Prostate gland (tissue), 2 donors: ENCODE results near the gene MAGED2.

ENCODE experiments used
- POLR2A ChIP-seq: fragments of 450-650 bp; IDR thresholded peaks from one replicate; pipeline ENCODE4 v1.6.1; 2016; ENCODE audit warnings: antibody characterized with exemption, mild to moderate bottlenecking
- POLR2AphosphoS5 ChIP-seq: sonication (generic); formaldehyde crosslinking; IDR thresholded peaks from one replicate; pipeline ENCODE4 v1.6.1; 2017; ENCODE audit warnings: antibody characterized with exemption
- TF ChIP-seq, protein P1 (sequence below), 4 experiments: fragments of 200-600 bp in 2 of 4; fragments of 450-650 bp in 2 of 4; sonication (generic) in 2 of 4; IDR thresholded peaks; 1 replicate in 3 of 4; 2 replicates in 1 of 4; pipeline ENCODE4 v1.5.1; 2016 to 2019; ENCODE audit warnings: antibody characterized with exemption in 4 of 4, mild to moderate bottlenecking in 2 of 4, moderate library complexity in 2 of 4

GRCh38 chrX:54817220-54817820 lies 9.8 kb downstream of the MAGED2 start:
- TF ChIP-seq POLR2A (no peak), POLR2AphosphoS5 (no peak)
- TF ChIP-seq, protein P1, sequence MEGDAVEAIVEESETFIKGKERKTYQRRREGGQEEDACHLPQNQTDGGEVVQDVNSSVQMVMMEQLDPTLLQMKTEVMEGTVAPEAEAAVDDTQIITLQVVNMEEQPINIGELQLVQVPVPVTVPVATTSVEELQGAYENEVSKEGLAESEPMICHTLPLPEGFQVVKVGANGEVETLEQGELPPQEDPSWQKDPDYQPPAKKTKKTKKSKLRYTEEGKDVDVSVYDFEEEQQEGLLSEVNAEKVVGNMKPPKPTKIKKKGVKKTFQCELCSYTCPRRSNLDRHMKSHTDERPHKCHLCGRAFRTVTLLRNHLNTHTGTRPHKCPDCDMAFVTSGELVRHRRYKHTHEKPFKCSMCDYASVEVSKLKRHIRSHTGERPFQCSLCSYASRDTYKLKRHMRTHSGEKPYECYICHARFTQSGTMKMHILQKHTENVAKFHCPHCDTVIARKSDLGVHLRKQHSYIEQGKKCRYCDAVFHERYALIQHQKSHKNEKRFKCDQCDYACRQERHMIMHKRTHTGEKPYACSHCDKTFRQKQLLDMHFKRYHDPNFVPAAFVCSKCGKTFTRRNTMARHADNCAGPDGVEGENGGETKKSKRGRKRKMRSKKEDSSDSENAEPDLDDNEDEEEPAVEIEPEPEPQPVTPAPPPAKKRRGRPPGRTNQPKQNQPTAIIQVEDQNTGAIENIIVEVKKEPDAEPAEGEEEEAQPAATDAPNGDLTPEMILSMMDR (IDR thresholded peaks at IDR 0.05), result no peak
